T1000 (cell line): ENCODE results near the gene OR1A2.
"Not testable (repeated sequence)": the region's sequence is repeated elsewhere in the genome, so short reads cannot be mapped to it uniquely, and the experiment has no call there.

Experiments
- DNase-seq: peaks from one replicate; lab custom pipeline; 2025; ENCODE audit warnings: mixed read lengths; lab: John Stamatoyannopoulos, UW

The OR1A2 gene

GRCh38 chr17:3197219-3197618 lies at the start of gene OR1A2:
TSS of gene OR1A2 (plus strand) at chr17:3197519. CDS start at chr17:3197519, 0 bp downstream.
- DNase-seq, result no peak

GRCh38 chr17:3157218-3157617 lies 40.1 kb upstream of the OR1A2 start:
- DNase-seq, result no peak

- DNase-seq, result no peak
These were observed 29.7 kb upstream of the OR1A2 start for GRCh38 chr17:3167574-3167973.

- DNase-seq, result no peak
These were observed 7.4 kb upstream of the OR1A2 start for GRCh38 chr17:3189961-3190360.

GRCh38 chr17:3207367-3207766 lies 10.0 kb downstream of the OR1A2 start, which contains the start of gene OR1A1:
TSS of gene OR1A1 (plus strand) at chr17:3207667. CDS start at chr17:3215621, 7,954 bp downstream.
- DNase-seq, result no peak

- DNase-seq, result no peak
These were observed 11.2 kb downstream of the OR1A2 start for GRCh38 chr17:3208484-3208883.

GRCh38 chr17:3213001-3213400 lies 15.7 kb downstream of the OR1A2 start:
- no peak for DNase-seq

- DNase-seq, result no peak
These were observed 16.3 kb downstream of the OR1A2 start for GRCh38 chr17:3213587-3213986.

GRCh38 chr17:3219978-3220377 lies 22.7 kb downstream of the OR1A2 start:
- DNase-seq, result not testable (repeated sequence)

GRCh38 chr17:3221850-3222249 lies 24.5 kb downstream of the OR1A2 start:
- DNase-seq, result no peak

- DNase-seq, result no peak
These were observed 25.2 kb downstream of the OR1A2 start for GRCh38 chr17:3222505-3222904.

- not testable (repeated sequence) for DNase-seq
These were observed 27.5 kb downstream of the OR1A2 start for GRCh38 chr17:3224721-3225352.

GRCh38 chr17:3232300-3232699 lies 35.0 kb downstream of the OR1A2 start:
- not testable (repeated sequence) for DNase-seq

GRCh38 chr17:3238685-3239084 lies 41.4 kb downstream of the OR1A2 start:
- not testable (repeated sequence) for DNase-seq

- DNase-seq, result not testable (repeated sequence)
These were observed 43.7 kb downstream of the OR1A2 start for GRCh38 chr17:3241044-3241443.

GRCh38 chr17:3244841-3245240 lies 47.5 kb downstream of the OR1A2 start:
- not testable (repeated sequence) for DNase-seq
